HepG2 (cell line): Measurements from ENCODE around the gene TRIP4. TPM values are rescaled to one million over a fixed set of nuclear protein-coding genes. Genes with fewer than 3 reads are reported as not detected.
A peak's percentile ranks its signal among the peaks of the same experiment; 100 is the strongest.

Experiments
- AKNA ChIP-seq: sonication (generic); formaldehyde crosslinking; IDR thresholded peaks from 2 replicates; pipeline ENCODE4 v1.4.0; 2020; ENCODE audit warnings: missing genetic modification reagents, borderline replicate concordance
- DMTF1 ChIP-seq: sonication (generic); formaldehyde crosslinking; IDR thresholded peaks from 2 replicates; pipeline ENCODE4 v1.4.0; 2020; ENCODE audit warnings: mild to moderate bottlenecking, missing genetic modification reagents
- E2F2 ChIP-seq: sonication (generic); formaldehyde crosslinking; IDR thresholded peaks from 2 replicates; pipeline ENCODE4 v1.4.0; 2020; ENCODE audit warnings: missing genetic modification reagents, borderline replicate concordance
- ELK4 ChIP-seq: sonication (generic); formaldehyde crosslinking; IDR thresholded peaks from 2 replicates; pipeline ENCODE4 v1.9.0; 2021; ENCODE audit warnings: missing genetic modification reagents, borderline replicate concordance
- KLF11 ChIP-seq: IDR thresholded peaks from 2 replicates; pipeline ENCODE4 v1.6.1; 2016; ENCODE audit warnings: missing compliant biosample characterization
- SMC3 ChIP-seq: IDR thresholded peaks from 2 replicates; pipeline ENCODE4 v1.6.1; 2011; ENCODE audit warnings: low read length, improper control_type of control experiment
- SOX13 ChIP-seq, 3 experiments: fragments of 450-650 bp in 1 of 3; sonication (generic) in 1 of 3; formaldehyde crosslinking in 1 of 3; IDR thresholded peaks in 2 of 3; conservative IDR thresholded peaks in 1 of 3; 2 replicates each; pipeline versions ENCODE4 v1.5.0 to v1.6.1; 2016 to 2020; ENCODE audit warnings: antibody characterized with exemption in 1 of 3, mild to moderate bottlenecking in 1 of 3, missing compliant biosample characterization in 1 of 3, missing genetic modification reagents in 1 of 3, moderate library complexity in 1 of 3
- TRIM24 ChIP-seq: sonication (generic); formaldehyde crosslinking; IDR thresholded peaks from 2 replicates; pipeline ENCODE4 v1.8.0; 2022; ENCODE audit warnings: mild to moderate bottlenecking, missing genetic modification reagents
- YY1 ChIP-seq: IDR thresholded peaks from 2 replicates; pipeline ENCODE4 v1.6.1; 2011; ENCODE audit warnings: low read length, low read depth, moderate library complexity, mild to moderate bottlenecking; ENCODE audit not compliant: insufficient read depth, insufficient replicate concordance
- ZHX2 ChIP-seq, 2 experiments: sonication (generic) in 1 of 2; formaldehyde crosslinking in 1 of 2; IDR thresholded peaks; 2 replicates each; pipeline versions ENCODE4 v1.6.1 to v1.9.0; 2014 to 2022; ENCODE audit warnings: antibody characterized with exemption in 1 of 2, borderline replicate concordance in 1 of 2, inconsistent platforms in 1 of 2, low read depth in 1 of 2, missing genetic modification reagents in 1 of 2
- polyA plus RNA-seq, 8 experiments: library from polyadenylated mRNA; depleted of rRNA in 3 of 8; stranded (reverse) in 7 of 8; unstranded in 1 of 8; fragments of >200 nt; fragmentation: Illumina TruSeq in 4 of 8; extraction: Trizol in 4 of 8; gene quantifications; 2 replicates each; pipeline versions ENCODE4 v1.2.1 to v1.2.3, GENCODE V29; 2011 to 2016; ENCODE audit warnings: low read depth in 4 of 8, missing spikeins in 1 of 8, mixed read lengths in 1 of 8; ENCODE audit not compliant: insufficient read depth in 1 of 8
- total RNA-seq, 5 experiments: library from RNA; depleted of rRNA; stranded (reverse); fragments of >200 nt; fragmentation: Illumina TruSeq; extraction: Trizol; gene quantifications; 2 replicates each; pipeline ENCODE4 v1.2.3, GENCODE V29; 2016; ENCODE audit warnings: low read depth in 1 of 5

Gene TRIP4
- total and polyA plus RNA-seq, 2 of the 13 experiments (the other 11 are each of a cell fraction or from before 2014, with no cell fraction given): 7.1 to 11.8 TPM

- 0 out of 2 replicates have a peak, but pooled peaks have one; percentile 36 for TF ChIP-seq SOX13 (IDR thresholded peaks at IDR 0.05)
- TF ChIP-seq SOX13 (CRISPR knock-in tag; conservative IDR thresholded peaks at IDR 0.05 in 1 of 2, IDR thresholded peaks at IDR 0.05 in 1 of 2): peak in 1 of 2 experiments; percentile 74; a peak in 2 of 4 replicates
- TF ChIP-seq ELK4 (CRISPR knock-in tag): peak; percentile 58; the same call in 1 of the 2 replicates
- TF ChIP-seq SMC3: no peak
- peak; percentile 62; the same call in 1 of the 2 replicates for TF ChIP-seq AKNA (CRISPR knock-in tag)
- TF ChIP-seq E2F2 (CRISPR knock-in tag): peak; percentile 94
- TF ChIP-seq TRIM24: no peak
- TF ChIP-seq ZHX2 (IDR thresholded peaks at IDR 0.05; ENCODE audit: low read depth): peak; percentile 93
- TF ChIP-seq ZHX2 (CRISPR knock-in tag; IDR thresholded peaks at IDR 0.05; ENCODE audit: borderline replicate concordance): peak; percentile 81; the same call in 1 of the 2 replicates
- TF ChIP-seq DMTF1 (CRISPR knock-in tag): no peak
- peak; percentile 96 for TF ChIP-seq YY1
- 0 out of 2 replicates have a peak, but pooled peaks have one; percentile 81 for TF ChIP-seq KLF11 (CRISPR knock-in tag)
Measured at GRCh38 chr15:64387562-64388168, at the start of gene TRIP4 (continued).
